HTR-8/SVneo (cell line): Measurements from ENCODE around the gene CCL24.
"Not testable (repeated sequence)": the region's sequence is repeated elsewhere in the genome, so short reads cannot be mapped to it uniquely, and the experiment has no call there.

Source experiments
- DNase-seq: peaks from one replicate; pipeline ENCODE4 v3.0.0; 2011; ENCODE audit warnings: low spot score, mixed read lengths; ENCODE audit not compliant: insufficient read length
- FAIRE-seq: peaks from 2 replicates; lab custom pipeline; 2011; peaks lifted over from hg19 to GRCh38; lab: Jason Lieb, UNC

Gene CCL24, protein sequence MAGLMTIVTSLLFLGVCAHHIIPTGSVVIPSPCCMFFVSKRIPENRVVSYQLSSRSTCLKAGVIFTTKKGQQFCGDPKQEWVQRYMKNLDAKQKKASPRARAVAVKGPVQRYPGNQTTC

DNA sequence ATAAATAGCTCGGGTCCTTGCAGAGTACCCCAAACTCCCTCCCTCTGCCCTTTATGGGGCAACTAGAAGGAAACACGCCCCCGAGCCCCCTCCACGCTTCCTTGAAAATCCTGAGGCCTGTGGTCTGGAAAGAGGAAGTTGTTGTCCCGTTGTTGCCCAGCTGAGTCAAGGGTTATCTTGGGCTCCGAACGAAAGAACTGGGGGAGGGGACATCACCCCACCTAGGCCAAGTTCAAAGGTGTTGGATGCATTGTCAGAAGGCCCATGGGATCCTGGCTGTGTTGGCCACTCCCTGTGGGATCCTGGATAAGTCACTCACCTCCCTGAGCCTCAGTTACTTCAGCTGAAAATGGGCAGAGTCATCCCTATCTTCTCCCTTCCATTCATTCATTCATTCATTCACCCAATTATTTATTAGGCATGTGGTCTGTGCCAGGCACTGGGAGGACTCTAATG lies at the start of gene CCL24:
Gene CCL24 (minus strand): TSS at position 26 of the 456 bp plus-strand sequence. CDS start 91 bp downstream, outside the sequence.
- no peak for FAIRE-seq
- DNase-seq, result no peak

DNA sequence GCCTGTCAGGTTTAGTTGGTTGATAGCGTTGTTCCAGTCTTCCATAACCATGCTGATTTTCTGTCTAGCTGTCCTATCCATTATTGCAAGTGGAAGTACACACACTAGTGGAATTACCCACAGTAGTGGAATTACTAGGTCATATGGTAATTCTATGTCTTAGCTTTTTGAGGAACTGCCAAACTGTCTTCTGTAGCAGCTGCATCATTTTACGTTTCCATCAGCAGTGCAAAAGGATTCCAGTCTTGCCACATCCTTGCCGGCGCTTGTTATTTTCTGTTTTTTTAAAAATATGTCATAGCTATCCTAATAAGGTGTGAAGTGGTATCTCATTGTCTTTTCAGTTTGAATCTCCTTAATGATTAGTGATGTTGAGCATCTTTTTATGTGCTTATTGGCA lies 48.0 kb upstream of the CCL24 start:
- no peak for FAIRE-seq
- DNase-seq, result no peak

DNA sequence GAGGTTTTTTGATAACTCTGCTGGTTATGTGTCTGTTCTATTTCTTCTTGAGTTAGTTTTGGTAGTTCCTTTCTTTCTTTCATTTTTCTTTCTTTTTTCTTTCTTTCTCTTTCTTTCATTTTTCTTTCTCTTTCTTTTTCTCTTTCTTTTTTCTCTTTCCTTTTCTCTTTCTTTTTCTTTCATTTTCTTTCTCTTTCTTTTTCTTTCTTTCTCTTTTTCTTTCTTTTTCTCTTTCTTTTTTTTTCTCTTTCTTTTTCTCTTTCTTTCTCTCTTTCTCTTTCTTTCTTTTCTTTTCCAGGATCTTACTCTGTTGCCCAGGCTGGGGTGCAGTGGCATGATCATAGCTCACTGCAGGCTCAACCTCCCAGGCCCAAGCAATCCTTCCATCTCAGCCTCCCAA lies 44.8 kb upstream of the CCL24 start:
- DNase-seq (no peak), FAIRE-seq (no peak)

DNA sequence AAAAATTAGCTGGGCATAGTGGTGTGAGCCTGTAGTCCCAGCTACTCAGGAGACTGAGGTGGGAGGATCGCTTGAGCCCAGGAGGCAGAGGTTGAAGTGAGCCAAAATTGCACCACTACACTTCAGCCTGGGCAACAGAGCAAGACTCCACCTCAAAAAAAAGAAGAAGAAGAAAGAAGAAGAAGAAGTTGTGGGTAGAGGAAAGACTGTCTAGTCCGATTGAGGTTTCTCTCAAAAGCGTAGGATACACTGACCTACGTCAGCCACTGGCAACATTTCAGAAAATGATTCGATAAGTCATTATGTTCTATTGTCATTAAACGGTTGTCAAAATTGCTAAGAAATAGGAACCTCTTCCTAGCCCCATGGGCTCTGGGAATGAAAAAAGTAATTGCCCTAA lies 42.9 kb upstream of the CCL24 start:
- no peak for FAIRE-seq
- DNase-seq, result no peak

DNA sequence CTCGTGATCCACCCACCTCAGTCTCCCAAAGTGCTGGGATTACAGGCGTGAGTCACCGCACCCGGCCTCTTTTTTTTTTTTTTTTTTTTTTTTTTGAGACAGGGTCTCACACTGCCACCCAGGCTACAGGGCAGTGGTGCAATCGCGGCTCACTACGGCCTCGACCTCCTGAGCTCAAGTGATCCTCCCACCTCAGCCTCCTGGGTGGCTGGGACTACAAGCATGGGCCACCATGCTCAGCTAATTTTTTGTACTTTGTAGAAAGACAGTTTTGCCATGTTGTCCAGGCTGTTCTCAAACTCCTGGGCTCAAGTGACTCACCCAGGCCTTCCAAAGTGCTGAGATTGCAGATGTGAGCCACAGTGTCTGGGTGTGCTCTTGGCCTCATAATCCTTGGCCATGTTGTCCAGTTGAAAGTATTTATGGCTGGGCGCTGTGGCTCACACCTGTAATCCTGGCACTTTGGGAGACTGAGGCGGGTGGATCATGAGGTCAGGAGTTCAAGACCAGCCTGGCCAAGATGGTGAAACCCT lies 41.3 kb upstream of the CCL24 start:
- DNase-seq, FAIRE-seq: not testable (repeated sequence)

DNA sequence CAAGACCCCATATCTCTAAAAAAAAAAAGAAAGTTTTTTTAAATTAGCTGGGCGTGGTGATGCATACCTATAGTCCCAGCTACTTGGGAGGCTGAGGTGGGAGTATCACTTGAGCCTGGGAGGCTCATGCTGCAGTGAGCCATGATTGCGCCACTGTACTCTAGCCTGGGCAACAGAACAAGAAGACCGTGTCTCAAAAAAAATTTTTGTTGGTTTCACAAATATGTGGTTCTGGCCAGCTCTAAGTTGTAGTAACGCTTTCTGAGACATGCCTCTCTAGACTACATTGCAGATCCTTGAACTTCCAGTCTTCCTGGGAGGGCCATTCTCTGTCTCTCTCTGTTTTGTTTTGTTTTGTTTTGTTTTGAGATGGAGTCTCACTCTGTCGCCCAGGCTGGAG lies 40.6 kb upstream of the CCL24 start:
- FAIRE-seq, result no peak
- no peak for DNase-seq

DNA sequence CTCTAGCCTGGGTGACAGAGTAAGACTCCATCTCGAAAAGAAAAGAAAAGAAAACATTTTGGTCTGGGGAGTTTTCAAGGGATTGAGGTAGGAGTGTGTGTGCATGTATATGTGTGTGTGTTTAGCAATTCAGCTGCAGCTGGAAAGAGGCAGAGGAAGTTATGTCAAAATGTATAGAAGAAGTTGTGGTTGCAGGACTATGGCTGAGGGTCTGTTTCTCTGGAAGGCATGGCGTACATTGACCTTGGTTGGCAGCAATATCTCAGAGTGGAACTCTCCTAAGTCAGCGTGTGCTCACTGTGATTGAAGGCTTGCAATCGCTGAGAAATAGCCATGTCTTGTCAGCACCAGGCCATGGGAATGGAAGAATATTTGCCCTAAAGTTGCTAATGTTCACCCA lies 36.6 kb upstream of the CCL24 start:
- DNase-seq, result no peak
- no peak for FAIRE-seq

DNA sequence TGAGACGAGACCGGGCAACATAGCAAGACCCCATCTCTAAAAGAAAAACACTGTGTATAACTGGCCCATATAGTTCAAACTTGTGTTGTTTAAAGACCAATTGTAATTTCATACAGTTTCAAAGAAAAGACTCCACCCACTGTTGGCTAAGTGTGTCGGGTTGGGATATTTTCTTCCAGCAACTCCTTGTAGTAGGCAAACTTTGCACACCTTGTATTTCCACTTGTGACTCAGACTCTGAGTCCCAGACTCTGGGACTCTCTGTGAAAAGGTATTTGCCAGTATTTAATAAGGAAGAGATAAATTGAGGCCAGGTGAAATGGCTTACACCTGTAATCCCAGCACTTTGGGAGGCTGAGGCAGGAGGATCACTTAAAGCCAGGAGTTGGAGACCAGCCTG lies 36.0 kb upstream of the CCL24 start:
- DNase-seq (no peak), FAIRE-seq (no peak)

DNA sequence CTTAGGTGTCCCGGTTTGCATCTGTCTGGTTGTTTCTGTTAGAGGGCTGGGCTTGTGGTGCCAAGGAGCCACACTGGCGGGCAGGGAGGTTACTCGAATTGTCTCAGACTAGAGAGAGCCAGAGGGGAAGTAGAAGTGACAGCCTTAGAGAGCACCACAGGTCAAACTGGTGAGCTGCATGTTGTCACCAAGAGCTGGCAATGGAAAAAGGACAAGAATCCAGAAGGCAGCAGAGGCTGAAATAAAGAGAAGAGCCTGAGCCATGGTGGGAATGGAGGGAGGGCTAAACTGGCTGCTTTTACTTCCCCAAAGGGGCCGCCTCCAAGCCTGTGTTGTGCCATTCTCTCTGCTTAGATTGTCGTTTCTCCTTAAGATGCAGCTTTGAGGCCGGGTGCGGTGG lies 34.1 kb upstream of the CCL24 start:
- FAIRE-seq (no peak), DNase-seq (no peak)

DNA sequence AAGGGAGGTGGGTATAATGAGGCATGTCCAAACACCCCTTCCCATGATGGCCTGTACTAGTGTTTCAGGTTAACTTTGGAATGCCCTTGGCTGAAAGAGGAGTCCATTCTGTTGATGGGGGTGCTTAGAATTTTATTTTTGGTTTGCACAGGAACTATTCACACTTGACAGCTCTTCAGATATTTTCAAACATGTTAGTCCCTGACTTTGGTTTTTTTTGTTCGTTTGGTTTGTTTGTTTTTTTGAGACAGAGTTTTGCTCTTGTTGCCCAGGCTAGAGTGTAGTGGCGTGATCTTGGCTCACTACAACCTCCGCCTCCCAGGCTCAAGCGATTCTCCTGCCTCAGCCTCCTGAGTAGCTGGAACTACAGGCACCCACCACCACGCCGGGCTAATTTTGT lies 31.5 kb upstream of the CCL24 start:
- FAIRE-seq, DNase-seq: not testable (repeated sequence)

DNA sequence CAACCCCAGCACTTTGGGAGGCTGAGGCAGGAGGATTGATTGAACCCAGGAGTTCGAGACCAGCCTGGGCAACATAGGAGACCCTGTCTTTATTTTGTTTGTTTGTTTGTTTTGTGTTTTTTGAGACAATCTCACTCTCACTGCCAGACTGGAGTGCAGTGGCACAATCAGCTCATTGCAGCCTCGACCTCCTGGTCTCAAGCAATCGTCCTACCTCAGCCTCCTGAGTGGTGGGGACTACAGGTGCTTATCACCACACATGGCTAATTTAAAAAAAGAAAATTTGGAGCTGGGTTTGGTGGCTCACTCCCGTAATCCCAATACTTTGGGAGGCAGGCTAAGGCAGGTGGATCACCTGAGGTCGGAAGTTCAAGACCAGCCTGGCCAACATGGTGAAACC lies 30.6 kb upstream of the CCL24 start:
- FAIRE-seq (no peak), DNase-seq (no peak)

DNA sequence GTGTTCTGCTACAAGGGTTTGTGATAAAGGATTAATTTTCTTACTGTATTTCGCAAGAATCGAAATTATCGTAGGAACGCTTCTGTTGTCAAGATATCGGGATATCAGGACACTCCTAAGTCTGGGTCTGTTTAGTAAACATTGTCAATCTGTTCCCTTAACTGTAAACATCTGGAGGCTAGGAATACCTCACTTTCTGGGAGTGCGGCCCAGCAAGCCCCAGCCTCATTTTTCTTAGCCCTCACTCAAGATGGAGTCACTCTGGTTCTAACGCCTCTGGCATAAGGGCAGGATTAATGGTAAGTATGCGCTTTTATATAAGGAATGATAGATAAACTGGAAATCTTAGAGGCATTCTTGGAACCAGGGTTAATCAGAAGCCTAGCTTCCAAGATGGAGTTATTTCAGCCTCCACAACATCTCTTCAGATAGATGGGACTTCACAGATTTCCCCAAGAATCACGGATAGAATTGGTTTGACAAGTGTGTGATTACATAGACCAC lies 30.1 kb upstream of the CCL24 start:
- DNase-seq (no peak), FAIRE-seq (no peak)

DNA sequence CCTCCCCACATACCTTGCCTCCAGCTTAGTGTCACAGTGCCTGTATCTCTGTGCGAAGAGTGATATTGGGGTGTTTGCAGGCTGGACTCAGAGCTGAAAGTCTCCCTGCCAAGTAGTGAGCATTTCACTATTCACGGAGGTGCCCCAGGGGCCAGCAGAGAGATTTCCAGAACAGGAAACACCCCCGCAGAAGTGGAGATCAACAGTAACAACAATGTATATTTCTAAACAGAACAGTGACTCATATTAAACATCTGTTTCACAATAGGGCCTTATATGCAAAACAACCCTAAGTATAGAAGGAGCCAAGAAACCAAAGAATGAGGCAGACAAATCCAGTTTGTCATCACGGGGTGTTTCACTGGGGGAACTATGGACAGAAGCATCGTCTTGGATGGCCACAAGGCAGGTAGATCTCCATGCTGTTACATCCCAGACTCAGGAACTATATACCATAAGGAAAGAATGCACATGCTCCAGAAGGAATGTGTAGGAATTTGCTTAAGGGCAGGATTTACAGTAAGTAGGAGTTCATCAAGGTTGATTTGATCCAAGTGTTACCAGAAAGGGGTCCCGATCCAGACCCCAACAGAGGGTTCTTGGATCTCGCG lies 29.3 kb upstream of the CCL24 start:
- peak; percentile 29 for DNase-seq
- no peak for FAIRE-seq

DNA sequence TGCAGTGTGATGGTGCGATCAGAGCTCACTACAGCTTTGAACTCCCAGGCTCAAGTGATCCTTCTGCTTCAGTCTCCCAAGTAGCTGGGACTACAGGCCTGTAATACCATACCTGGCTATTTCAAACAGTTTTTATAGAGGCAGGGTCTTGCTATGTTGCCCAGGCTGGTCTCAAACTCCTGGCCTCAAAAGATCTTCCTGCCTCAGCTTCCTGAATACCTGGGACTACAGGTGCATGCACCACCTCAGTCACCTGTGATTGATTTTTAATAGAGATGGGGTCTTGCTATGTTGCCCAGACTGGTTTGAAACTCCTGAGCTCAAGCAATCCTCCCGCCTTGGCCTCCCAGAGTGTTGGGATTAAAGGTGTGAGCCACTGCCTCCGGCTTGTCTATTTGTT lies 26.4 kb upstream of the CCL24 start:
- no peak for FAIRE-seq
- no peak for DNase-seq

DNA sequence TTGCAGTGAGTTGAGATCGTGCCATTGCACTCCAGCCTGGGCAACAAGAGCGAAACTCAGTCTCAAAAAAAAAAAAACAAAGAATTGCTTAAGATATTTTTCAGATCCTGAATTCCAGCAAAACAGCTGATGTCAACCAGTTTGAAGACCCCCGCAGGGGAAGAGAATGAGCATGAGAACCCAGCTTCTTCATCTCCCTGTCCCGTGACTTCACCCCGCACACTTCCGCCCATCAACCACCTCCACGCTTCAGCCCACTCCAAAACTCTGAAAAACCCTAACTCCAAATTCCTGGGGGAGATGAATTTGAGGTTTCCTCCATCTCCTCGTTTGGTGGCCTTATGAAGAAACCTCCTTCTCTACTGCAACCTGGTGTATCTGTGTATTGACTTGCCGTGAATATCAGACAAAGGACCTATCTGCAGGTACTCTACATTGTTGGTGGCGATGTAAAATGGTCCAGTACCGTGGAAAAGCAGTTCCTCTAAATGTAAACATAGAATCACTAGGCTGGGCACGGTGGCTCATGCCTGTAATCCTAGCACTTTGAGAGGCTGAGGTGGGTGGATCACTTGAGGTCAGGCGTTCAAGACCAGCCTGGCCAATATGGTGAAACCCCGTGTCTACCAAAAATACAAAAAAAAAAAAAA lies 24.8 kb upstream of the CCL24 start:
- not testable (repeated sequence) for FAIRE-seq, DNase-seq

DNA sequence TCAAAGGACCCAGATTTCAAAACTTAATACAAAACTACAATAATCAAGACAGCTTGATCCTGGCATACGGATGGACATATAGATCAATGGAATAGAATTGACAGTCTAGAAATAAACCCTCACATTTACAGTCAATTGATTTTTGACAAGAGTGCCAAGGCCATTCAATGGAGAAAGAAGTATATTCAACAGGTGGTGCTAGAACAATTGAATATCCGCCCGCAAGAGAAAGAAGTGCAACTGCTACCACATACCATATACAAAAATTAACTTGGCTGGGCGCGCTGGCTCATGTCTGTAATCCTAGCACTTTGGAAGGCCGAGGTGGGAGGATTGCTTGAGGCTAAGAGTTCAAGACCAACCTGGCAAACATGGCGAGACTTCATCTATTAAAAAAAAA lies 23.2 kb upstream of the CCL24 start:
- no peak for FAIRE-seq
- no peak for DNase-seq

DNA sequence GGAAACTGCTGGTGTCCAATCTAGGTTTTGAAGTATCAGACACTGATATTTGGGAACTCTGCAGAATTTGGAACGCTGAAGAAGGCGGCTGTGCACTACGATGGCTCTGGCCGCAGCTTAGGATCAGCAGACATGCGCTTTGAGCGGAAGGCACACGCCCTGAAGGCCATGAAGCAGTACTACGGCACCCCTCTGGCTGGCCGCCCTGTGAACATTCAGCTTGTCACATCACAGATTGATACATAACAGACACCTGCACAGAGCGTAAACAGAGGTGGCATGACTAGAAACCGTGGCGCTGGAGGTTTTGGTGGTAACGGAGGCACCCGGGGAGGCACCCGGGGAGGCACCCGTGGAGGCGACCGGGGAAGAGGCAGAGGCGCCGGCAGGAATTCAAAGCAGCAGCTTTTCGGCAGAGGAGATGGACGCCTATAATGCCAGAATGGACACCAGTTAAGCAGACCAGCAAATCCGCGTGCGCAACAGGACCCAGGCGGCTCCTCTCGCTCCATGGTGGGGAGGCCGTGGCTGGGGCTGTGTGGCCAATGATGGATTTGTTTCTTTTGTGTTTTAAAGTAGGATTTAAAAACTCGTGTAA lies 22.2 kb upstream of the CCL24 start:
- no peak for FAIRE-seq

DNA sequence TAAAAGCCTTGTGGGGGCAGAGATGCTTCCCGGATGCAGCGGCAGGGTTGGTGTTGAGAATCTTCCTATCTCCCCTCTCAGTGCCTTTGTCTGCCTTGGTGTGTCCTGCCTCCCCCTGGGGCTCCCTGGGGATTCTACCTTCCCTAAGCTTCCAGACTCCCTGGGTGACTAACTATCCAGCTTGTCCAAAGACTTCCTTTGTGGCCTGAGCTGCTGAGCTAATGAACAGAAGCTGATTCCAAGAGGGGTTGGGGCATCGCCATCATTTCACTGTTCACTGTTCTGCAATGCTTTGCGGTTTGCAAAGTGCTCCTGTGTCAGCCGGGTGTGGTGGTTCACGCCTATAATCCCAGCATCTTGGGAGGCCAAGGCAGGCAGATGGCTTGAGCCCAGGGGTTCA lies 20.1 kb upstream of the CCL24 start:
- not testable (repeated sequence) for DNase-seq, FAIRE-seq

More for the DNA sequence above, 22.2 kb upstream of the CCL24 start:
- DNase-seq, result no peak

DNA sequence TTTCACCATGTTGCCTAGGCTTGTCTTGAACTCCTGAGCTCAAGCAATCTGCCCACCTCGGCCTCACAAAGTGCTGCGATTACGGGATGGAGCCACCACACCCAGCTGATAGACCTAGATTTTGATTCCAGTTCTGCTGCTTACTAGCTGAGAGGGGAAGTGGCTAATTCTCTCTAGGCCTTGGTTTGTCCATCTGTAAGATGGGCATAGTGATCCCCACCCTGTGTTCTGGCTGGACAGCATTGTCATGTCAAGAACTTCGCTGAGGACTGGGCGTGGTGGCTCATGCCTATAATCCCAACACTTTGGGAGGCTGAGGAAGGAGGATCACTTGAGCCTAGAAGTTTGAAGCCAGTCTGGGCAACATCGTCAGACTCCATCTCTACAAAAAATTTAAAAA lies 17.4 kb upstream of the CCL24 start:
- FAIRE-seq, result no peak
- no peak for DNase-seq

DNA sequence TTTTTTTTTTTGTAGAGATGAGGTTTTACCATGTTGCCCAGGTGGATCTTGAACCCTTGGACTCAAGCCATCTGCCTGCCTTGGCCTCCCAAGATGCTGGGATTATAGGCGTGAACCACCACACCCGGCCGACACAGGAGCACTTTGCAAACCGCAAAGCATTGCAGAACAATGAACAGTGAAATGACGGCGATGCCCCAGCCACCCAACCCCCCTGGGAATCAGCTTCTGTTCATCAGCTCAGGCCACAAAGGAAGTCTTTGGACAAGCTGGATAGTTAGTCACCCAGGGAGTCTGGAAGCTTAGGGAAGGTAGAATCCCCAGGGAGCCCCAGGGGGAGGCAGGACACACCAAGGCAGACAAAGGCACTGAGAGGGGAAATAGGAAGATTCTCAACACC lies 16.1 kb upstream of the CCL24 start:
- DNase-seq, FAIRE-seq: not testable (repeated sequence)
